SW 1271 (cell line): ENCODE data around the gene FLCN.
"Not testable (repeated sequence)": the region's sequence is repeated elsewhere in the genome, so short reads cannot be mapped to it uniquely, and the experiment has no call there.

ENCODE experiments used
- DNase-seq, 2 experiments: peaks; one replicate each; lab custom pipeline; 2025; lab: John Stamatoyannopoulos, UW

The FLCN gene, protein sequence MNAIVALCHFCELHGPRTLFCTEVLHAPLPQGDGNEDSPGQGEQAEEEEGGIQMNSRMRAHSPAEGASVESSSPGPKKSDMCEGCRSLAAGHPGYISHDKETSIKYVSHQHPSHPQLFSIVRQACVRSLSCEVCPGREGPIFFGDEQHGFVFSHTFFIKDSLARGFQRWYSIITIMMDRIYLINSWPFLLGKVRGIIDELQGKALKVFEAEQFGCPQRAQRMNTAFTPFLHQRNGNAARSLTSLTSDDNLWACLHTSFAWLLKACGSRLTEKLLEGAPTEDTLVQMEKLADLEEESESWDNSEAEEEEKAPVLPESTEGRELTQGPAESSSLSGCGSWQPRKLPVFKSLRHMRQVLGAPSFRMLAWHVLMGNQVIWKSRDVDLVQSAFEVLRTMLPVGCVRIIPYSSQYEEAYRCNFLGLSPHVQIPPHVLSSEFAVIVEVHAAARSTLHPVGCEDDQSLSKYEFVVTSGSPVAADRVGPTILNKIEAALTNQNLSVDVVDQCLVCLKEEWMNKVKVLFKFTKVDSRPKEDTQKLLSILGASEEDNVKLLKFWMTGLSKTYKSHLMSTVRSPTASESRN

DNA sequence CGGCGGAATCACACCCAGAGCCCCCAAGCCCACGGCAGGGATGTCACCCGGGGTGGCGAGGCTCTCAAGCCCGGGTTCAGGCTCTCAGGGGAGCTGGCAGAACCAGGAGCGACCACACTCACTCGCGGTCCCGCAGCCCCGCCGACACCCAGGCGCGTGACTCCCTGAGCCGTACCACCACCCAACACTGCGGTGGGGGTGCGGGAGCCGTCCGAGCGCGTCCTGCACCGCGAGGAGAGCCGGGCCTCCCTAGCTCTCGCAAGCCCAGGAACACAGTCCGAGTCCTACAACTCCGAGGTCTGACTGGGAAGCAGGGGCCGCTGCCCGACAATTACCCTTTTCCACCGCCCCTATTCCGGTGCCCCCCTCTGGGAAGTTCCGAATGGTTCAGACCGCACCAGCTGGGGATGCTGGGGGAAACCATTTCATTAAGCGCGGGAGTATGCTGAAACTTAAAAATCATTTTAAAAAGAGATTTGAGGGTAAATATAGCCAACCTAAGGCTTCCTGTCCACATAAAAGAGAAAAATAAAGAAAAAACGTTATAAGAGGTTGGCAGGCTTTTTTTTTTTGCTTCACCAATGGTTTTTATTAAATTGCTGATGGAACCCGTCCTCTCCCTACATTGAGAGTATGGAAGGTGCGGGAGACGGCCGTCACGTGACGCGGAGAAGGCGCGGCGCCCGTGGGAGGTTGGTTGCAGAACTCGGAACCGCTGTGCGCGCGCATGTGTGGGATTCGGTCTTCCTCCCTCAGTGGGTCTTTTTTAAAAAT, at the start of gene FLCN:
Gene FLCN (minus strand): TSS at position 143 of the 774 bp plus-strand sequence. CDS start 9,031 bp downstream, outside the sequence.
- DNase-seq: peak; percentile 90 to 97

DNA sequence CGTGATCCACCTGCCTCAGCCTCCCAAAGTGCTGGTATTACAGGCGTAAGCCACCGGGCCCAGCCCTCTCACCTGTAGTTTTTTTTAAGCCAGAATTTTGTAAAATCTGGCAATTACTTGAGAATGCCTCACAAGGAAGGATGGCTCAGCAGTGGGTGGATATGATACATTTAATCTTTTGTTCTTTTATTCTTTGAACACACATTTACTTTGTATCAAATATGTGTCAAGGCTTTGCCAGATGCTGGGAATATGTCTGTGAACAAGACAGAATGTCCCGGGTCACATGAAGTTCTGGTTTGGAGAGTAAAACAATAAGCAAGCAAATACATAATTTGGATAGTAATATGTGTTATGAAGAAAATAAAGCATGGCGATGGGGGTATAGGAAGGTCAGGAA, 49.0 kb upstream of the FLCN start:
- no peak for DNase-seq

DNA sequence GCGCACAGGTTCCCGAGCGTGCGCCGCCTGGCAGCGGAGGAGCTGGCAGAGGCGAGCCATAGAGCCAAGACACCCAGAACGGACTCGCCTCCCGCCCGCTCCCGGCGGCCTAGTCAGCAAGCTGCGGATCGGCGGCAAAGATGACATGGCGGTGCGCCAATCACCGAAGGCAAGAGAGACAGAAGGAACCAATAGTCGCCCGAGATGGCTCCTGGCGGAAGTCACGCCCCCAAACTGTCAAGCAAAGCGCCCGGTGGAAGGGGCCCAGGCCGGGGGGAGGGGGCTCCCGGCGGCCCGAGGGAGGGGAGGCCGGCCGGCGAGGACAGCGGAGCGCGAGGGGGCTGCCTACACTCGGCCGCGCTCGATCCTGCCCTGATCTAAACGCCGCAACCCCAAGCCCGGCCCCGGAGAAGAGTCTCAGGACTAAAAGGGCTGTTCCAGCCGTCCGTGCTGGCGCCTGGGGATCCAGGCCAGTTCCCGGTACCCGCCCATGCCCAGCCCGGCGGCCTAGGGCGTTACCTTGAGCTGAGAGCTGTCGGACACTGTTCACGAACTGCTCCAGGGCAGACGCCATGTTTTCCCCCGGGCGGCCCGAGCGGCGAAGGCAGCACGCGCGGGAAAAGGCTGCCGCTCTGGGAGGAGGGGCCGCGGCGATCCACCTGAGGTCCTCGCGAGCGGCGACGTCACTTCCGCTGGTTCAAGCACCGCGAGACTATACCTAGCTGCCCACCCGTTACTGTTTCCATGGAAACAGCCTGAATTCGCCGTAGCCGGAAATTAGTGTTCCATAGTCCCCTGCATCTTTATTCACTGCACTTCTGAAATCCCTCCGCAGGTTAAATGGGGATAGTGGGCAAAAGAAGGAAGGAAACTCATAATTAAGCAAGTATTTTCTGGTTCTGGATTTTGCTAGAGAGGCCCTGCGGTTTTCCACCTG, 43.9 kb upstream of the FLCN start, which contains the start of gene COPS3:
Gene COPS3 (minus strand): TSS at position 634 of the 937 bp plus-strand sequence. CDS start 60 bp downstream, at position 574.
- peak; percentile 99 to 100 for DNase-seq

DNA sequence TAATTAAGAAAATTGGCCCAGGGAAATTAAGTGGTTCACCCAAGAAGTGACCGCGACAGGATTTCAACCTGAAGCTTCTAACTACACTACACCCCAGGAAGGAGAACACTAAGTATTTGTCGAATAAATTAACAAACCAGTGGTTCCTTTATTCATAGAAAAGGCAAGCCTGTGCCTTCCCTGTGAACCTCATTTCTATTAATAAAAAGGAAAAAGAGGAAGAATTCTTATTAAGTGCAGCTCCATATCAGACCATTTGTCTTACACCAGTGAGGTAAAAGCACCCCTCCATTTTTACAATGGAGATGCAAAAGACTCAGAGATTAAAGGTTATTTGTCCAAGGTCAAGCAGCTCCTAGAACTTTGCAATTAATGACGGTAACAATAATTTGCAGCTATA, 42.3 kb upstream of the FLCN start:
- no peak for DNase-seq

DNA sequence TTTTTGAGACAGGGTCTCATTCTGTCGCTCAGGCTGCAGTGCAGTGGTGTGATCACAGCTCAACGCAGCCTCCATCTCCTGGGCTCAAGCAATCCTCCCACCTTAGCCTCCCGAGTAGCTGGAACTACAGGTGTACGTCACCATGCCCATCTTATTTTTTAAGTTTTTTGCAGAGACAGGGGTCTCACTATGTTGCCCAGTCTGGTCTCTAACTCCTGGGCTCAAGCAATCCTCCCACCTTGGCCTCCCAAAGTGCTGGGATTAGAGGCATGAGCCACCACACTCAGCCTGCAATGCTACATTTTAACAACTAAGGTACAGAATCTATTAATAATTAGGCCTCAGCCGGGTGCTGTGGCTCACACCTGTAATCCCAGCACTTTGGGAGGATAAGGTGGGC, 40.5 kb upstream of the FLCN start:
- DNase-seq: not testable (repeated sequence)

DNA sequence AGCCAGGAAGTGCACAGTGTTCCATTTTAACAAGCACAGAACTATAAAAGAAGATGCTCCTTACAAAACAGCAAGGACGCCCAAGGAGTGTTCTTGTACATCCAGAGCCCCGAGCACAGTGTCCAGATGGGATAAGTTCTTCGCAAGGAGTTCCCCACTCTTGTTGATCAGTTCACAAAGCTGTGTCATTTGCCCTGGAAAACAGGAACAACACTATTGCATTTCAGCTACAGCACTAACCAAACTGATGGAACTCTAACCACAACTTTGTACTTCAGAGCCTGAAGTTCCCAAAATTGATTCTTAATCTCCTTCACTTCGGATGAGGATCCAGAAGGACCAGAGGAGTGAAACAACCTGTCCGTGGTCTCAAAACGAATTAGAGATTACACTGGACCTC, 39.0 kb upstream of the FLCN start:
- DNase-seq: no peak

DNA sequence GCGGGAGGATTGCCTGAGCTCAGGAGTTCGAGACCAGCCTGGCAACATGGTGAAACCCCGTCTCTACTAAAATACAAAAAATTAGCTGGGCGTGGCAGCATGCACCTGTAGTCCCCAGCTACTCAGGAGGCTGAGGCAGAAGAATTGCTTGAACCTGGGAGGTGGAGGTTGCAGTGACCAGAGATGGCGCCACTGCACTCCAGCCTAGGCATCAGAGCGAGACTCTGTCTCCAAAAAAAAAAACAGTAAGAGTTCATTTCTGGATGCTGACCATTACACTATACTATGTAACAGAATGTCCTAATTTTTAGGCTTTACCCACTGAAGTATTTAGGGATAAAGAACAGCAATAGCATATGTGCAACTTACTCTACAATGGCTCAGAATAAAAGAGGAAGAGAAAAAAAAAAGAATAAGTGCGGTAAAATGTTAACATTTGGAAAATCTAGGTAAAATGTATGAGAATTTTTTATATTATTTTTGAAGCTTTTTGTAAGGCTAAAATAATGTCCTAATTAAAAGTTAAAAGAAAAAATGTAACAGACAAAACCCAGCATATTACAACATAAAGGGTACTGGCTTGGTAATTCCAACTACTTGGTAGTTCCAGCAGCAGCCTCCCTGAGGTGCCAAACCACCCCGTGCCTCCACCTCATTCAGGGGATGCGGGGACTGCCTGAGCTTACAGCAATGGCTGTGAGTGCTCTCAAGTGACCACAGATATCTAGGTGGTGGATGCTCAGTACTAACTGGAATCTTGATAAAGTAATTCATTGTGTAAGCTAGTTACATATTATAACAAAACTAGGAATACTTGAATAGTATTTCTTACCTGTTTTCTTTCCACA, 33.2 kb upstream of the FLCN start:
- DNase-seq: peak in 1 of 2 experiments; percentile 25

DNA sequence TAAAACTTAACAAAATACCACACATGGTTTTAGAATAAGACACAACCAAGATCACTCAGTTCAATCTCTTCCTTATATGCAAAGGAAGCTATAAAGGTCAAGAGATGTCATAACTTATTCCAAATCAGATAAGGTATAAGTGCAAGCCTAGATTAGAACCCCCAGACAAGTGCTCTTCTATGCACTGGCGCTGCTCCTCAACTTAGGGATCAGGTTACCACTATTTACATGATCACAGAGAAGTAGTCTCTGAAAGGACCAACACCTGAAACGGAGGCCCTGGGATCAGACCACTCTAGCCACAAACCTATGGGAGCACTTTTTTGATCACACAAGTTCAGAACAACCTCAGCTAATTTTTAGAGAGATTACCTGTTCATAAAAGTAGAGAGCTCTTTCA, 27.5 kb upstream of the FLCN start:
- no peak for DNase-seq

DNA sequence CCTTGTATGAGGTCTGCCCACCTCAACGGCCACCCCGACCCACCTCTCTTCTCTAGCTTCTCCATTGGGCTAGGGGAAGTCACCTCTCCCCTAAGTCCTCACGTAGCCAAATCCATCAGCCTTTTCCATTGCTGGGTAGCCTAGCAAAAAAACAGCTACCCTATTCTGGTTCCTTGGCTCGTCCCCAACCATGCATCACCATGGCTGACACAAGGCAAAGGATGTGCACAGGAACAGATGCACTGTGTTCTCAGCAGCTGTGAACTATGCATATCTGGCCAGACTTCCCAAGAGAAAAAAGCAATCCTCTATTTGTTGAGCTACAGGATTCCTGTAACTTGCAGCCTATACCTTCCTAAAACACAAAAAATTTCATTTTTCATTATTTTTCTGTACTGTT, 22.0 kb upstream of the FLCN start:
- no peak for DNase-seq

DNA sequence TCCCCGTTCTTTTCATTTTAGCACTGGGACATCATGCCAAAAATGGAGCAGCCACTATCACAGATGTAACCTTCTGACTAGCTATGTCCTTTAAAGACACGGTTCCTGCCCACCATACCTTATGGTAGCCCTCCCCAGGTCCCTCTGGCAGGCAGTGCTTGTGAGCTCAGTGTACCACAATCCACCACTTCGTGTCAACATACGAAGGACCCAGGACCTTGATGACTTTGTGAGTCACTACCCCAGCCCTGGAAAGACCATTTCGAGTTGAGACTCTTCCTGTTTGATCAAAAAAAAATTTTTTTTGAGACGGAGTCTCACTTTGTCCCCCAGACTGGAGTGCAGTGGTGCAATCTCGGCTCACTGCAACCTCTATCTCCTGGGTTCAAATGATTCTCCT, 21.0 kb upstream of the FLCN start:
- DNase-seq: no peak

DNA sequence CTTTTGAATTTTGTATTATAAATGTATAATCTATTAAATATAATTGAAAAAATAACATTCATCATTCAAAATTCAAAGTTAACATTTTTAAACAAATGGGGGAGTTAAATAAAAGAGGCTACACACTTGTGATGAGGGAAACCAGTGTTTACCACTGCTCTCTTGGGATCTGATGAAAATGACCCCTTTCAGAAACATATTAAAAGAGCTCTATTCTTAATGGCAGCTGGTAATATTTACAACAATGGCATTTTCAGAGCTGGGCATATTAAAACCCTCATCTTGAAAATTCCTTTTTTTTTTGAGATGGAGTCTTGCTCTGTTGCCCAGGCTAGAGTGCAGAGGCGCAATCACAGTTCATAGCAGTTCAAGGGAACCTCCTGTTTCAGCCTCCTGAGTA, 19.3 kb upstream of the FLCN start:
- no peak for DNase-seq

DNA sequence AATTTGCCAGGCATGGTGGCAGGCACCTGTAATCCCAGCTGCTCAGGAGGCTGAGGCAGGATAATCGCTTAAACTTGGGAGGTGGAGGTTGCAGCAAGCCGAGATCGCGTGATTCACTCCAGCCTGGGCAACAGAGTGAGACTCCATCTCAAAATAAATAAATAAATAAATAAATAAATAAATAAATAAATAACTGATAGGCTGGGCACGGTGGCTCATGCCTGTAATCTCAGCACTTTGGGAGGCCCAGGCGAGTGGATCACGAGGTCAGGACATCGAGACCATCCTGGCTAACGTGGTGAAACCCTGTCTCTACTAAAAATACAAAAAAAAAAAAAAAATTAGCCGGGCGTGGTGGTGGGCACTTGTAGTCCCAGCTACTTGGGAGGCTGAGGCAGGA, 18.7 kb upstream of the FLCN start:
- not testable (repeated sequence) for DNase-seq

DNA sequence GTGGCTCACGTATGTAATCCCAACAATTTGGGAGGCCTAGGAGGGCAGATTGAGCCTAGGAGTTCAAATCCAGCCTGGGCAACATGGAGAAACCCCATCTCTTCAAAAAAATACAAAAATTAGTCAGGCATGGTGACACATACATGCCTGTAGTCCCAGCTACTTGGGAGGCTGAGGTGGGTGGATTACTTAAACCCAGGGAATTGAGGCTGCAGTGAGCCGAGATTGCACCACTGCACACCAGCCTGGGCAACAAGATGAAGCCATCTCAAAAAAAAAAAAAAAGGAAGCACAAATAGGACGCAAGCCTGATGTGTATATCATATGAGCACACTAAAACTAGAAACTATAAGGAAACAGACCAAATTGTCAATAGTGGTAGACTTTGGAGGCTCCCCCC, 17.1 kb upstream of the FLCN start:
- DNase-seq: no peak

DNA sequence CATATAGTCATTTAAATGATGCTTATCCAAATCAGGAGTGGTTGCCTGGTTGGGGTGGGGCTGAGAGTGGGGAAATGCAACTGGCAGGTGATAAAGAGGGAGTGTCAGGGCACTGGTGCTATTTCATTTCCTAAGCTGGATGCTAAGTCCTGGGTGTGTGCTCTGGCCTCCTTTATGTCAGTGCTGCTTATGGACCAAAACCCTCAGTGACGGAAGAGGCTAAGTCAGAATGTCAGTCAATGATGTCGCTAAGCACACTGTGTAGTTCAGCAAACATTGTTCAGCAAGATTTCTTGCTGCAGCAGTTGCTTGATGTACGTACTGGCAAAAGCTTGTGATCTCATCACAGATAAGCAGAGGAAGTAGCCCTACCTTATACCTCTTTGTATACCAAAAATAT, 16.4 kb upstream of the FLCN start:
- no peak for DNase-seq

DNA sequence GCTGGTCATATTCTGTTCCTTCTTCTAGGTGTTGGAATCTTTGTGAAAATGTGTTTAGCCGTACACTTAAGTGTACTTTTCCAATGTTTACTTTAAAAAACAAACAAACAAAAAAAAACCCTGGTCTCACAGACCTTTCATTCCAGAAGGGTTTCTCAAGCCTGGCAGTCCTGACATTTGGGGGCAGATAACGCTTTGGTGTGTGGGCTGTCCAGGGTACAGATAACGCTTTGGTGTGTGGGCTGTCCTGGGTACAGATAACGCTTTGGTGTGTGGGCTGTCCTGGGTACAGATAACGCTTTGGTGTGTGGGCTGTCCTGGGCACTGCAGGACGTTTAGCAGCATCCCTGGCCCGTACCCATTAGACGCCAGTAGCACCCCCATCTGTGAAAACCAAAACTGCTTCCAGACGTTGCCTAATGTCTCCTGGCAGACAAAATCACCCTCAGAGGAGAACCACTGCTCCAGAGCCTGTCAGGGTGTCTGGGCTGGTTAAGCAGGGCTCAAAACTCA, 15.2 kb upstream of the FLCN start:
- DNase-seq: no peak

DNA sequence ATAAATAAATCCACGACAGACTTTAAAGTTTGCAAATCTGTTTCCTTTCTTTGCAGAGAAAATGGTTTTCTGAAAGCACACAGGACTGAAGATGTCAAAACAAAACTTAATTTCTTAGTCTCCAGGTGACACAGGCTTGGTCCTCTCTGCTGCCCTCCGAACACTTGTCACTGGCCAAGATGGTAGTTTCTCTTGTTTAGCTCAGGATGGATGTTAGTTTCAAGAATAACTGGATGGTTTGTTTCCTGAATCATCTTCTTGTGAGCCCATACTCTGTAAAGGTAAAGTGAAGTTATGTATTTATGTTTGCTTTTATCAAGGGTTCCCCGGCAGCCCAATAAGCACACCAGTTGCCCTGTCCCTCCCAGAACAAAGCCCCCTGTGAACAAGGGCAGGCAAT, 9.9 kb upstream of the FLCN start:
- DNase-seq: no peak

DNA sequence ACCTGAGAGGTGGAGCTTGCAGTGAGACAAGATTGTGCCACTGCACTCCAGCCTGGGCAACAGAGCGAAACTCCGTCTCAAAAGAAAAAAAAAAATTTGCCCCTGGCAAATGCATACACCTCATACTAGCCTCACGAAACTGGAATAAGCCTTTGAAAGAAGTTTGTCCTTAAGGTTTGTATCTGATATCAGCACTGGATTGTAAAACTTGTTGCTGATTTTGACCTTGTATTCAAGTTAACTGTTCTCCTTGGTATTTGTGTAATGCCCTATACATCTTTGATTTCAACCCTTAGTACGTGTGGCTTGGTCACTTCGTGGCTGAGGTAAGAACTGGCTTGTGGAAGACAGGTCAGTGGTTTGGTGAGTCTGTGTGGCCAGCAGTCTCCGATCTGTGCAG, 6.2 kb upstream of the FLCN start:
- DNase-seq: no peak

DNA sequence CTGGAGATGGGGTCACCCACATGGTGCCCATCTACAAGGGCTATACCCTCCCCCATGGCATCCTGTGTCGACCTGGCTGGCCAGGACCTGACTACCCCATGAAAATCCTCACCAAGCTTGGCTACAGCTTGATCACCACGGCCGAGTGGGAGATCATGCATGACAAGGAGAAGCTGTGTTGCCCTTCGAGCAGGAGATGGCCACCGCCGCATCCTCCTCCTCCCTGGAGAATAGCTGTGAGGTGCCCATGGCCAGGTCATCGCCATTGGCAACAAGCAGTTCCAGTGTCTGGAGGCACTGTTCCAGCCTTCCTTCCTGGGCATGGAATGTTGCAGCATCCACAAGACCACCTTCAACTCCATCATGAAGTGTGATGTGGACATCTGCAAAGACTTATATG, 5.3 kb upstream of the FLCN start:
- no peak for DNase-seq

DNA sequence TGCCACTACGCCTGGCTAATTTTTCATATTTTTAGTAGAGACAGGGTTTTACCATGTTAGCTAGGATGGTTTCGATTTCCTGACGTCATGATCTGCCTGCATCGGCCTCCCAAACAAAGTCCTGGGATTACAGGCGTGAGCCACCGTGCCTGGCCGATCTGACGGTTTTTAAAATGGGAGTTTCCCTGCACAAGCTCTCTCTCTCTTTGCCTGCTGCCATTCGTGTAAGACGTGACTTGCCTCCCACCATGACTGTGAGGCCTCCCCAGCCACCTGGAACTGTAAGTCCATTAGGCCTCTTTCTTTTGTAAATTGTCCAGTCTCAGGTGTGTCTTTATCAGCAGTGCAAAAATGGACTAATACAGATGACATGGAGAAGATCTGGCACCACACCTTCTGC, 4.7 kb upstream of the FLCN start:
- DNase-seq: no peak

DNA sequence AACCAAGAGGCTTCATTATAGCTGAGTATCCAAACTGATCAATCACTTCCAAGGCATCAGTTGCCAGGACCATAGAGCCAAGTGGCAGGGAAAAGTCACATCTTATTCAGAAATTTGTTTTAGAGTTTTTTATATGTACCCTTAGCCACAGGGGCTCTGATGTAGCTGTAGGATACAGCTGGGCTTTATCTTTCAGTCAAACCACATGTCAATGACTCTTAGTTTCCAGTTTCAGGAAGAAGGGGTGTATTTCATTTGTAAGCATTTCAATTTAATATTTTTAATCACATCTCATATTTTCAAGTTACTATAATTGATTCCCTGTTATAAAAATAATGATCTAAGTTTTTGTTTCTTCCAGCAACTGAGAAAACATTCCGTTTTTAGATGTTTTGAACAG, 2.9 kb upstream of the FLCN start:
- DNase-seq: no peak
